ENCODE results near the gene KIF26A. TPM values are rescaled to one million over a fixed set of nuclear protein-coding genes. Genes with fewer than 3 reads are reported as not detected.

Gene KIF26A
- total RNA-seq, 2 donors from 2014 or later, result 2.0 to 3.9 TPM

GRCh38 chr14:104194716-104195115 lies 56.3 kb downstream of the KIF26A start:
- TF ChIP-seq, protein P1, sequence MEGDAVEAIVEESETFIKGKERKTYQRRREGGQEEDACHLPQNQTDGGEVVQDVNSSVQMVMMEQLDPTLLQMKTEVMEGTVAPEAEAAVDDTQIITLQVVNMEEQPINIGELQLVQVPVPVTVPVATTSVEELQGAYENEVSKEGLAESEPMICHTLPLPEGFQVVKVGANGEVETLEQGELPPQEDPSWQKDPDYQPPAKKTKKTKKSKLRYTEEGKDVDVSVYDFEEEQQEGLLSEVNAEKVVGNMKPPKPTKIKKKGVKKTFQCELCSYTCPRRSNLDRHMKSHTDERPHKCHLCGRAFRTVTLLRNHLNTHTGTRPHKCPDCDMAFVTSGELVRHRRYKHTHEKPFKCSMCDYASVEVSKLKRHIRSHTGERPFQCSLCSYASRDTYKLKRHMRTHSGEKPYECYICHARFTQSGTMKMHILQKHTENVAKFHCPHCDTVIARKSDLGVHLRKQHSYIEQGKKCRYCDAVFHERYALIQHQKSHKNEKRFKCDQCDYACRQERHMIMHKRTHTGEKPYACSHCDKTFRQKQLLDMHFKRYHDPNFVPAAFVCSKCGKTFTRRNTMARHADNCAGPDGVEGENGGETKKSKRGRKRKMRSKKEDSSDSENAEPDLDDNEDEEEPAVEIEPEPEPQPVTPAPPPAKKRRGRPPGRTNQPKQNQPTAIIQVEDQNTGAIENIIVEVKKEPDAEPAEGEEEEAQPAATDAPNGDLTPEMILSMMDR (IDR thresholded peaks at IDR 0.05), result no peak
- Histone ChIP-seq H3K36me3 (no peaks in the 10 kb centered on the region), H3K9me3 (no peaks in the 10 kb centered on the region), H3K4me1 (ENCODE audit: control insufficient read depth in 1 of 2, low read depth in 2 of 2) (no peaks in the 10 kb centered on the region), H3K4me3 (no peak overlapping the region), H3K27me3 (replicated peaks; ENCODE audit: insufficient read depth) (no peaks in the 10 kb centered on the region), H3K27ac (no peak overlapping the region)
- ATAC-seq (ENCODE audit: insufficient number of reproducible peaks, low FRiP score, low read depth), result no peak
- no peak for DNase-seq (ENCODE audit: low spot score)

DNA sequence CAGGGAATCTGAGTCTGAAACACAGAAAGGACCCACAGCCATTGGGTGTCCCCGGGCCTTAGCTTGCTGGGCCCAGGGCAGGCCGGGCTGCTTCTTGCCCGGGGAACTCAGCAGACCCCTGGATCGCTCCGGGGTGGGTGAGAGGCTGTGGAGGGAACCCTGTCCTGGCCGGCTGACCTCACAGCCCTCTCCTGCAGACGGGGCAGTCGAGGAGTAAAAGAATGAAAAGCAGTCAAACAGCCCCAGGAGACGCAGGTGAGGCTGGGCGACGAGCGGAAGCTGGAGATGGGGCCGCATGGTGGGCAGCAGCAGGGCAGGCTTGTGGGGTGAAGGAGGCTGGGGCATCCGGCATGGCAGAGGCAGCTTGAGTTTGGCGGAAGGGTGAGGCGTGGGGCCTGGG lies 57.0 kb downstream of the KIF26A start:
- no peaks in the 10 kb centered on the region for H3K27me3 ChIP-seq (replicated peaks; ENCODE audit: insufficient read depth)
- no peaks in the 10 kb centered on the region for H3K9me3 ChIP-seq
- no peak for DNase-seq (ENCODE audit: low spot score)
- H3K4me1 ChIP-seq (ENCODE audit: control insufficient read depth in 1 of 2, low read depth in 2 of 2), result no peaks in the 10 kb centered on the region
- no peaks in the 10 kb centered on the region for H3K36me3 ChIP-seq
- H3K4me3 ChIP-seq, result no peak overlapping the region
- no peak overlapping the region for H3K27ac ChIP-seq
- TF ChIP-seq, protein P1 (IDR thresholded peaks at IDR 0.05), result no peak
- ATAC-seq (ENCODE audit: insufficient number of reproducible peaks, low FRiP score, low read depth), result no peak

DNA sequence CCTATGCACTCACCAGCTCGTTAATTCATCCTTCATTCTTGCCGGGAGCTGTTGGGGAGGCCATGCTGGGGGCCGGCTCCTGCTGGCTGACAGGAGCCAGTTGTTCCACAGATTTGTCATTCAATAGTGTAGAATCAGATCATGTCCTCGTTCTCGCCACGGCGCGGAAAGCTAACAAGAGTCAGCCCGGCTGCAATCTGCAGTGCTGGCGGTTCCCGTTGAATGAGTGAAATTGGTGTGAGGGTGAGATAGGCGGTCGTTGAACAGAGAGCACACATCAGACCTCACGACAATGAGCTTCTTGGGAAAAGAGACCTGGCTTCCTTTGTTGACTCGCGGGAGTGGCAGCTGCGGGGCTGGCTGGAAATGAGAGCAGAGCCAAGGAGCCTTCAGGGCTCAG lies 57.5 kb downstream of the KIF26A start:
- ATAC-seq (ENCODE audit: insufficient number of reproducible peaks, low FRiP score, low read depth), result no peak
- no peaks in the 10 kb centered on the region for H3K27me3 ChIP-seq (replicated peaks; ENCODE audit: insufficient read depth)
- H3K27ac ChIP-seq, result no peak overlapping the region
- no peak for DNase-seq (ENCODE audit: low spot score)
- H3K9me3 ChIP-seq, result no peaks in the 10 kb centered on the region
- H3K4me1 ChIP-seq (ENCODE audit: control insufficient read depth in 1 of 2, low read depth in 2 of 2), result no peaks in the 10 kb centered on the region
- TF ChIP-seq, protein P1 (IDR thresholded peaks at IDR 0.05), result no peak
- H3K36me3 ChIP-seq, result no peaks in the 10 kb centered on the region
- no peak overlapping the region for H3K4me3 ChIP-seq

DNA sequence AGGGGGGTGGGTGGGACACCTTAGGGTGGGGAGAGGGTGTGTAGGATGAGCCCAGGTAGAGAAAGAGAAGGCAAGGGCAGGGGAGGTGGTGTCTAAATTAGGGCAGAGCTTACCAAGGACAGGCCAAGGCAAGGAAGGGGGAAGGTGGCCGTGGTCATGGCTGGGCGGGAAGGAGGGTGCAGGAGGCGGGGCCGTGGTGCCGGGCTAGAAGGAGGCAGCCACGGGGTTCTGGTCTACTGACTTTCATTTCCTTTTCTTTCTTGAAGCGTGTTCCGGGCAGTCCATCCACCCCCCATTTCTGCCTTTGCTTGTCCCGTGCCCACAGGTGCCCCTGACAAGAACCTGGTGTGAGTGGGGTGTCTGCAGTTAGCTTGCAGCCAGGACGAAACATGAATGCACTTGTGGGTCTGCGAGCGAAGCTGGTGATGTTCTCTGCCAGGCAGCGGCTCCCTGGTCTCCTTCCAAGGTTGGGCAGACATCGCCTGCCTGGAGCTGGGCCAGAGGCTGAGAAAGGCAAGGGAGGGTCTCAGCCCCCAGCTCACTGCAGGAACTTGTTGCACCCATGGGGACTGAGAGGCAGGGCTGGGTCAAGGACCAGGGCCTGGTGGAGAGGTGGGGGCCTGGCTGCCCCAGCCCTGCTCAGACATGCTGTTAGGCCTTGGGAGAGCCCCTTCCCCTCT lies 58.2 kb downstream of the KIF26A start:
- Histone ChIP-seq H3K36me3 (no peaks in the 10 kb centered on the region), H3K4me3 (no peak overlapping the region), H3K4me1 (ENCODE audit: control insufficient read depth in 1 of 2, low read depth in 2 of 2) (no peaks in the 10 kb centered on the region), H3K27ac (no peak overlapping the region), H3K27me3 (replicated peaks; ENCODE audit: insufficient read depth) (no peaks in the 10 kb centered on the region), H3K9me3 (no peaks in the 10 kb centered on the region)
- DNase-seq (ENCODE audit: low spot score) (no peak), ATAC-seq (ENCODE audit: insufficient number of reproducible peaks, low FRiP score, low read depth) (no peak)
- TF ChIP-seq, protein P1 (IDR thresholded peaks at IDR 0.05), result no peak

- H3K4me1 ChIP-seq (ENCODE audit: control insufficient read depth in 1 of 2, low read depth in 2 of 2), result no peaks in the 10 kb centered on the region
- no peaks in the 10 kb centered on the region for H3K9me3 ChIP-seq
- H3K36me3 ChIP-seq, result no peaks in the 10 kb centered on the region
- H3K27ac ChIP-seq, result no peak overlapping the region
- TF ChIP-seq, protein P1 (IDR thresholded peaks at IDR 0.05), result no peak
- ATAC-seq (ENCODE audit: insufficient number of reproducible peaks, low FRiP score, low read depth), result no peak
- no peak overlapping the region for H3K4me3 ChIP-seq
- no peaks in the 10 kb centered on the region for H3K27me3 ChIP-seq (replicated peaks; ENCODE audit: insufficient read depth)
- DNase-seq (ENCODE audit: low spot score), result no peak
Observed at GRCh38 chr14:104197449-104198247, 59.3 kb downstream of the KIF26A start.

Data from thoracic aorta (tissue), 2 donors.